GM21390 (cell line): ENCODE measurements around the gene LRCH2.
"Not testable (repeated sequence)": the region's sequence is repeated elsewhere in the genome, so short reads cannot be mapped to it uniquely, and the experiment has no call there.

ENCODE experiments used
- ATAC-seq: cut with Tn5 transposase; IDR thresholded peaks from one replicate; pipeline ENCODE4 v1.9.1; 2021; ENCODE audit not compliant: unreplicated experiment

LRCH2 gene, protein sequence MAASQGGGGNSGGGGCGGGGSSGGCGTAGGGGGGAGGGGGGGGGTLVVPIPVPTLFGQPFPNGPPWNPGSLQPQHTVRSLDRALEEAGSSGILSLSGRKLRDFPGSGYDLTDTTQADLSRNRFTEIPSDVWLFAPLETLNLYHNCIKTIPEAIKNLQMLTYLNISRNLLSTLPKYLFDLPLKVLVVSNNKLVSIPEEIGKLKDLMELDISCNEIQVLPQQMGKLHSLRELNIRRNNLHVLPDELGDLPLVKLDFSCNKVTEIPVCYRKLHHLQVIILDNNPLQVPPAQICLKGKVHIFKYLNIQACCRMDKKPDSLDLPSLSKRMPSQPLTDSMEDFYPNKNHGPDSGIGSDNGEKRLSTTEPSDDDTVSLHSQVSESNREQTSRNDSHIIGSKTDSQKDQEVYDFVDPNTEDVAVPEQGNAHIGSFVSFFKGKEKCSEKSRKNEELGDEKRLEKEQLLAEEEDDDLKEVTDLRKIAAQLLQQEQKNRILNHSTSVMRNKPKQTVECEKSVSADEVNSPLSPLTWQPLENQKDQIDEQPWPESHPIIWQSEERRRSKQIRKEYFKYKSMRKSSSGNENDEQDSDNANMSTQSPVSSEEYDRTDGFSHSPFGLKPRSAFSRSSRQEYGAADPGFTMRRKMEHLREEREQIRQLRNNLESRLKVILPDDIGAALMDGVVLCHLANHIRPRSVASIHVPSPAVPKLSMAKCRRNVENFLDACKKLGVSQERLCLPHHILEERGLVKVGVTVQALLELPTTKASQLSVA

DNA sequence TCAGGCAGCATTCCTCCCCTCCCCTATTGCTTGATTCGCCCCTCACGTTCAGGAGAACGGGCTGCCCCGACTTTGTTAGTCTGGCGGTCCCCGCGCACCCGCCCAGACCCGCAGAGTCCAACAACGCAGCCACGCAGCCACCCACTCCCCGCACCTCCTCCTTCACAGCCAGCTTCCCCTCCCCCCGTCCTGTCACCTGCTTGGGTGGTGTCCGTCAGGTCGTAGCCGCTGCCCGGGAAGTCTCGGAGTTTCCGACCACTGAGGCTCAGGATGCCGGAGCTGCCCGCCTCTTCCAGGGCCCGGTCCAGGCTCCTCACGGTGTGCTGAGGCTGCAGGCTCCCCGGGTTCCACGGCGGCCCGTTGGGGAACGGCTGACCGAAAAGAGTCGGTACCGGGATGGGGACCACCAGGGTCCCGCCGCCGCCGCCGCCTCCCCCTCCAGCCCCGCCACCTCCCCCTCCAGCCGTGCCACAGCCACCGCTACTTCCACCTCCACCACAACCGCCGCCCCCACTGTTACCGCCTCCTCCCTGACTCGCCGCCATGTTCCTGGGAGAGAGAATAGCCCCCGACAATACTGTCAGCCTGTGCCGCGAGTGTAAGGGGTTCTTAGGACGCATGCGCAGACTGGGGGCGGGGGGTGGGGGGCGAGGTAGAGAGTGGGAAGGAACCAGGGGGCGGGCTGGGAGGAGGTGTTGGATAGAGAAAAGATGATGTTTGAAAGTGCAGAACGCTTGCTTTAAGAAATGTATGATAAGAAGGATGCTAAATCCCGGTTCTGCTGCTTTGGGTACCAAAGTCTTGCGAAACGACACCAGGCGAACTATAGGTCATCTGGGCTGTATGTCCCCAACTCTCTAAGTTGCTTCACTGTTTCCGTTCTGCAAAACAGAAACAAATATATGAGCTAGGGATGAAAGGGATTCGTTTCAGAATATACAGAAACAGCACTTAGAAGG is at the start of gene LRCH2:
Gene LRCH2 (minus strand): TSS at position 600 of the 959 bp plus-strand sequence. CDS start 55 bp downstream, at position 545.
- ATAC-seq, result no peak

DNA sequence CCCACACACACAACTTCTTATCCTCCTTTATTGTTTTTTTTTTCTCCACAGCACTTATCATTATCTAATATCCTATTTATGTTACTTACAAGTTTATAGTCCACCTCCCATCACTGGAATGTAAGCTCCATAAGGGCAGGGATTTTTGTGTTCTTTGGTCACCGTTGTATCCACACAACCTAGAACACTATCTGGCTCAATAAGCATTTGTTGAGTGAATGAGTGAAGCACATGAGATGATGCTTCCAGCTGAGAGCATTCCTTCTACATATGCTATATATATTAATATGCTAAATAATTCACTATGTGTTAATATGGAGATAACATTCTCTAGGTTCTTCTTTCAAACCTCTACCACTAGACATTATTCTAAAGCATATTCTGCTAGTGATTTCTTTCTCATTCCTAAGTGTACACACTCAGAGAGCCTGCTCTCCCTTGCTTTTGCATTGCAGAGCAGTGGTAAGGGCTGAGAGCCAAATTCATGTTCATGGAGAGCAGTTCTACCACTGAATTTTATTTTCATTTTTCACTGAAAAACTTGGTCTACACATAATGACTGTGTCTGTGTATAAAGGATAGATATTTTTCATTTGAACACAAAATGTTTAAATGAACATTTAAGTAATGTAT is 35.3 kb upstream of the LRCH2 start:
- ATAC-seq, result no peak

DNA sequence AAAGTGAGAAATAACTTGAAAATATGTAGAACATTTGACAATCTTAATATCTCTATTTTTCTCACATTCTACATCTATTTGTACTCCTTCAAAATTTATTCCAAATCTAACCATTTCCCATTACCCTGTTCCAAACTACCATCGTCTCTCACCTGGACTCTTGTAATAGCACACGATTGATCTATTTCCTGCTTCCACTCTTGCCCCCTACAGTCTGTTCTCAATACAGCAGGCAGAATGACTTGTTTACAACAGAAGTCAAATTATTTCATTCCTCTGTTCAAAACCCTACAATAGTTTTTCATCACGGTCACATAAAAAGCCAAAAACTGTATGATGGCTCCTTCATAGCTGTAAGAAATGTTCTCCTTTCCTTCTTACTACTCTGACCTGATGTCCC is 34.5 kb upstream of the LRCH2 start:
- ATAC-seq, result no peak

DNA sequence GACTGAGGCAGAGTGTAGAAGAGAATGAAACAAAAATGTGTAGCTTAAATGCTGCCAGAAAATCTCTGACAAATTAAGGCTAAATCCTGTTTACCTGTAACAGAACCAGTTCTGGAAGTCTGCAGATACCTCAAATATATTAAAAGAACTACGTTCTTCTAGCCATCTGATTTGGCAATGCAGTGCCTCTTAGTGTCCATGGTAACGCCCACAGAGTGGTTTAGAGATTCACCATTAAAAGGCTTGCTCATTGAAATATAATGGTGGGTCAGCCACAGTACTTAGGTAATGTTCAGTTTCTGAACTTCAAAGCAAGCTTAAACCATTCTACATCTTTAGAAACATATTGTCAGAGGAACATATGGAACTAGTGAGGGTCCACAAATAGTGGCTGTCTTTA is 32.4 kb upstream of the LRCH2 start:
- ATAC-seq, result no peak

DNA sequence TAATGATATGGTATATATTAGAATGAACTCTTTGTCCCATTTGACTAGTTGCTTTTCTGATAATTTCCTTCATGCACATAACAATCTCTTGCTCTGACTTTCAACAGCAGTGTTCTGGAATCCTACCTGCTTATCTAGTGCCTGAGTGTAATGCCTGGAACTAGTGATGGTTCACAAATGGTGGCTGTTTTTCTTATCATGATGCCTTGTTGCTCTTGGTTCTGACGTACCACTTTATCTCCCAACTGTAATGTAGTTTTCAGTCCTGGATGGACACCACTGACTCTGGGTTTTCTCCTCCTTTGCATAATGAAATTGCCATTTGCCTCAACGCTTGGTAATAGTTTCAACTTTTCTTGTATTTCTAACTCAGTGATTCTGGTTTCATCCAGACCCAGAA is 30.1 kb upstream of the LRCH2 start:
- ATAC-seq, result no peak

DNA sequence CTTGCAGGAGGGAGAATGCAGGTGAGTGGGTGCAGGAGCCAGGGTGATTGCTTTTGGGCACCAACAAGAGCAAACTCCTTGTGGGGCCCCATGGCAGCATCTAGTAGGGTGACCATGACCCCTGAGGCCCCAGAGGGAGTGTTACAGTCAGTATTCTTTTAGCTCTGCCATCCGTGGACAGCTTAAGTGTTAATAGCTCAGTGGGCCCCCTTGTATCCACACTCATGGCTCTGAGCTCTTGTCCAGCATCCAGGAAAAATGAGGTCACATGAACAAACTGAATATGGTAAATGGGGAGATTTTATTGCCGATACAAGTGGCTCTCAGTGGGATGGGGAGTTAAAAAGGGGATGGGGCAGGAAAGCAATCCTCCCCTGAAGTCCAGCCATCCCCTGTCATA is 27.3 kb upstream of the LRCH2 start:
- no peak for ATAC-seq

DNA sequence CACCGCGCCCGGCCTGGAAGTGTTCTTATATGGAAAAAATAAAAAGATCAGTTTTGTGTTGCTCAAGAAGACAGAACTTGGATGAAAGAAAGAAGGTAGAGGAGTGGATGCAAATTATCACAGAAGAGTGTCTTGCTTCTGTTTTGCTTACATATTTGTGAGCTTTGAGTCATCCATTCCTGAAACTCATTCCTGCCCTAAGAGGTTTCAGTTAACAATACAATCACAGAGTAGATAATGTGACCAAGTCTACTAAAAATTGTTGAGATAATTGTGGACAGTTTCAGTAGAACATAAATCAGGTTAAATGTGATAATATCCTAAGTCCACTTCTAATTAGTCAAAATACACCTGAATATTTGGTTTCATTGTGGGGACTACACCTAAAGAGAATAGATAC is 26.4 kb upstream of the LRCH2 start:
- ATAC-seq, result no peak

DNA sequence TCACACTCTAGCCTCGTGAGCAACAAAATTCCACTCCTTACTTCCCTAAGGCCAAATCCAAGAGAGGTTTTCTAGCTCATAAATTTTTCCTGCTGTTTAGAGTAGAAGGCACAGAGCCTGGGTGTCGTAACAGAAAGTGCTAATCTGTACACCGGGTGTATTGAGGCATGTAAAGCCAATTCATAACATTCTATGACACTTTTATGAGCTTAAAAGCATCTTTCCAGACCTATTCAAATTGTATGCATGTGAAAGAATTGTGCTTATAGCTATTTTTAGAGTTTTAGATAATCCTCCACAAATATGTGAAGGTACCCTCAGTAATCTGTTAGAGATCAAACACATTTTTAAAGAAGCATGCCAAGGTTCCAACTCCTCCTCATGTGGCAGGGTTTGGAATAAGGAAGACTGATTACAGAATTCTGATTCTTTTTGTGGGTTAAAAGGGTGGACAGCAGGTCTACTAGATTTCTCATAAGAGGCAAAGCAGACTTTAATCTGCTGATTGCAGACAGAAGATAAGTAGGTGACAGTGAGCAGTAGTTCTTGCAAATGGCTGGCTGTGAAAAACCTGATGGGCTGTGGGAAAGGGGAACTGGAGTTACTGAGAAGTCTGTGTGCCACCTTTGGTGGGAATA is 25.5 kb upstream of the LRCH2 start:
- no peak for ATAC-seq

DNA sequence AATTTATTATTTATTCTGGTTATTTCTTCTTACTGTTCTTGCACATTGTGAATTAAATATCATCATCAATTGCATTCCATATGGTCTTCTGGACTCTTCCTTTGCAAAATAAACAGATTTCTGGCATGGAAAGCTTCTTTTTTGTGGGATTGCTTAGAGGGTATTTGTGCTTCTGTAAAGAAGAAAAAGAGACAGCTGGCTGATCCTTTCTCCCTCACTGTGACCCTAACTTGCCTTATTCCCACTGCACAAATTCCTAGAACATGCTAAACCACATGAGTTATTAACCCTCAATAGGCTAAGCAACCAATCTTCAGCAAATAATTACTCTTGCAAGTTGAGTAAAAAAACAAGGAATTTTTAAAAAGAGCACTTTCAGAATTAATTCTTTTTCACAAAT is 23.8 kb upstream of the LRCH2 start:
- ATAC-seq, result no peak

DNA sequence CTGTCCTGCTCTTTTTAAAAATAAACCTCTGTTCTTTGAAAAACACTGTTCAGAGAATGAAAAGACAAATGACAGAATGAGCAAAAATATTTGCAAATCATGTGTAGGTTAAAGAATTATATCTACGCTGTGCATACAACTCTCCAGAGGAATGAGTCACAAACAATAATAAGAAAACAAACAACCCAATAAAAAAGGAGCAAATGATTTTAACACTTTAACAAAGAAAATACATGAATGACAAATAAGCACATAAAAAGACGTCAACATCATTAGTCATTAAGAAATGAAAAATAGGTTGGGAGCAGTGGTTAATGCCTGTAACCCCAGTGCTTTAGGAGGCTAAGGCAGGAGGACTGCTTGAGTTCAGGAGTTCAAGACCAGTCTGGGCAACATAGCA is 21.1 kb upstream of the LRCH2 start:
- ATAC-seq, result no peak

DNA sequence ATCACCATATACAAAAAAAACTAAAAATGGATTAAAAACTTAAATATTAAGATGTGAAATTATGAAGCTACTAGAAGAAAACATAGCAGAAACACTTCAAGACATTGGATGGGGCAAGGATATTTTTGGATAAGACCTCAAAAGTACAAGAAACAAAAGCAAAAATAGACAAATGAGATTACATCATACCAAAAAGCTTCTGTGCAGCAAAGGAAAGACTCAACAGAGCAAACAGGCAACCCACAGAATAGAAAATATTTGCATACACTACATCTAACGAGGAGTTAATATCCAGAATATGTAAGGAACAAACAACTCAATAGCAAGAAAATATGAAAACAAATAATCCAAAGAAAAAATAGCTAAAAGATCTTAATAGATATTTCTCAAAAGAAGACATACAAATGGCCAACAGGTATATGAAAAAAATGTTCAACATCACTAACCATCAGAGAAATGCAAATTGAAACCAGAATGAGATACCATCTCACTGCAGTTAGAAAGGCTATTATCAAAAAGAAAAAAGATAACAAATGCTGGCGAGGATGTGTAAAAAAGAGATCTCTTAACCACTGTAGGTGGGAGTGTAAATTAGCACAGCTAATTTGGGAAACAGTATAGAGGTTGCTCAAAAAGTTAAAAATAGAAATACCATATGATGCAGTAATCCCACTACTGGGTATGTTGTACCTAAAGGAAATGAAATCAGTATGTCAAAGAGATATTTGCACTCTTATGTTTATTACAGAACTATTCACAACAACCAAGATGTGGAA is 17.8 kb upstream of the LRCH2 start:
- ATAC-seq, result no peak

DNA sequence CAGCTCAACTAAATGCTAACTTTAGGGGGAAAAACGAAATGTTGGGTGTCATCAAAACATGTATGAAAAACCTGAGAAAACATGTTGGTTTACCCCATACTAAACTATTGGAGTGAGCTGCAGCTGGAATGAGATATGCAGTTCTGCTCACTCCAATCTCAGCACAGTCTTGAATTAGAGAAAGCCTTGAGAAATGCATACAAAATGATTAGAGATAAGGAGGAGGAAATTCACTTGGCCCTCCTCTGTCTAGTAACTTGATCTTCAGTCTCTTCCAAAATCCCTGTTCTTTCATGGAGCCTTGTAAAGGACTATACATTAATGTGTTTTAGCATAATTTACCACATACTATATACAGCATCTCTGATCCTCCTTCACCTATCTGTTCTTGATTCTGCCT is 3.2 kb upstream of the LRCH2 start:
- no peak for ATAC-seq

DNA sequence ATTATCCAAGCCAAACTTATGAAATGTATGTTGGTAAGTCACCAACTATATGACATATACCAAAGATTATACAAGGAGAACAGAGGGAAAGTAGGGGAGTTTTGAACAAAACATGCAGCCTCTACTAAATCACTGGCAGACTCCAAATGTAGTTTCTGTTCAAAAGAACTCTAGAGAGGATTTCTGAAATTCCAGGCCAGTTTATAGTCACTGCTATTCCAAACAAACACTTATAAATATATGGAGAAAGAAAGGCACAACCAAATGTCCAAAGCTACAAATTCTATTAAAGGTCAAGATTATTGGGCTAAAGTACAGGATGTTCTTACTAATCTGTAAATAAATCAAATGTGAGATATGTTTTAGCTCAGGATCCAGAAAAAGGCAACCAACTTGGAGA is 2.7 kb upstream of the LRCH2 start:
- no peak for ATAC-seq

DNA sequence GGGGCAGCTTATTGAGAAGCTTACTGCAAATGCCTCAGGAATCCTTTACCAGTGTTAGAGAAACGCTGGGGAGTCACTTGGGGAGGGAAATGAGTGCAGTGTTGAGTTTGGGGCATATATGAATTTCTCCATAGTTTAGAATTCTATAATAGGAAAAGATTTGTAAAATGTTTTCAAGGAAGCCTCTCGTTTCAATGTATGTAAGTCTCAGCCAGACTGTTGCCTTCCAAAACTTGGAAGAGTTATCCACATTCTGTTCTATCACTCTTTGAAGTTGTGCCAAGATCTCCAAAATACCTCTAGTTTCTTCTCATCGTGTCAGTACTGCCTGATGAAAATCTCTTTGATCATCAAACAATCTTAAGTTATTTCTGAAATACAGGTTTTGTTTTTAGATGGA is 565 bp upstream of the LRCH2 start:
- no peak for ATAC-seq

DNA sequence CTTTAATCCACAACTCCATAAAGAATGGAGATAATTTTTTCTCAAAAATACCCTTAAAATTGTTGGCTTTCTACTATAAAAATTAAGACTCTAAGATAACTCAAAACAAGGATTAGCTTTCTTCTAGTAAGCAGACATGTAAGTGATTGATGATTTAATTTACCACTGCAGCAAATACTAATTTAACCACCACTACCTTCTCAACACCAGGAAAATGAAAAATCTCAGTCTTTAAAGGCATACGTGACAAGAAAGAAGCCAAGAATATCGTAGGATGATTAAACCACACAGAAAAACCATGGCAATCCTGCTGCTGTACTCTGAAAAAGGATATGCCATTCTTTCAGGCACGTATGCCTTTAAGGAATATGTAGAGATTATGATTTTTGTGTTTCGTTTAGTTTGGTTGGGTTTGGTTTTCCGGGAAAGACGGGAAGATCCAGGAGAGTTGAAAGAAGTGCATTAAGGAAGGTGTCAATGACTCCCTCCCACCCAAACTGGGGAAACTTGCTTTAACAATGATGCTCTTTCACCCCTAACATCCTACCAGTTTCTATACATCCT is 881 bp downstream of the LRCH2 start:
- ATAC-seq, result no peak

DNA sequence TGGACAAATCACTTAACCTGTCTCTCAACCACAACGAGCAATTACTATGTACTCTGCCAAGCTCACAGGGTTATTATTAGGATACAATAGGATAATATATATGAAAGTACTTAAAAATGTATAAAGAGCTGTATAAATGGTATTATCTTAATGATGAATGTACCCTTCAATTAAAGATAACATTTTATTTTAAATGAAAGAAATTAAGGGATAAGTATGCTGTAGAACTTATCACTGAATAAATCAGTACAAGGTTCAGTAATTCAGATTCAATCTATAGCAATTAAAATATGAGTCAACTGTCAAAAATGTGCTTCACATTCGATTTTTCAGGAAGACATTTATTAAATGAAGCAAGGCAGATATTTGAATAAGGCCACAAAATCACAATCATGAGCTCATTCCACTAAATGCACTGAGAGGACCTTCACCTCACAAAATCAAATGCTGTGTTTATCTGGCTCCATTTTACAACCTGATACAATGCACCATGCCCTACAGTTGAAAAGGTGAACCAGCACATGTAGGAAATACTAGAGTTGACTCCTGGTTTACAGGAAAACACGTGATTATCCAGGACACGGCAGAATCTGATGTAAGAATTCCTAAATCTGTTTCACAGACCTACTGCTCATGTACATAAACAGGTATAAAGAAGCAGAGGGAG is 4.4 kb downstream of the LRCH2 start:
- ATAC-seq, result no peak

DNA sequence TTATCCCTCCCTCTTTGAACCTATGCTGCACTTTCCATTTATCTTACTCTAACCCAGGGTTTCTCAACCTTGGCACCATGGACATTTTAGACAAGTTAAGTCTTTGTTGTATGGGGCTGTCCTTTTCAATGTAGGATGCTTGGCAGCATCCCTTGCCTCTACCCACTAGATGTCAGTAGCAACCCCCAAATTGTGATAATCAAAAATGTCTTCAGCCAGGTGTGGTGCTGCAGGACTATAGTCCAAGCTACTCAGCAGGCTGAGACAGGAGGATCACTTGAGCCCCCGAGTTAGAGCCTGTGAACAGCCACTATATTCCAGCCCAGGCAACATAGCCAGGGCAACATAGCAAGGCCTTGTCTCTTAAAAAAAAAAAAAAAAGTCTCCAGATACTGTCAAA is 7.0 kb downstream of the LRCH2 start:
- ATAC-seq, result no peak

DNA sequence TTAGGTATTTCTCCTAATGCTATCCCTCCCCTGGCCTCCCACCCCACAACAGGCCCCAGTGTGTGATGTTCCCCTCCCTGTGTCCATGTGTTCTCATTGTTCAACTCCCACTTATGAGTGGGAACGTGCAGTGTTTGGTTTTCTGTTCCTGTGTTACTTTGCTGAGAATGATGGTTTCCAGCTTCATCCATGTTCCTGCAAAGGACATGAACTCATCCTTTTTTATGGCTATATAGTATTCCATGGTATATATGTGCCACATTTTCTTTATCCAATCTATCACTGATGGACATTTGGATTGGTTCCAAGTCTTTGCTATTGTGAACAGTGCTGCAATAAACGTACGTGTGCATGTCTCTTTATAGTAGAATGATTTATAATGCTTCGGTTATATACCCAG is 16.6 kb downstream of the LRCH2 start:
- not testable (repeated sequence) for ATAC-seq

DNA sequence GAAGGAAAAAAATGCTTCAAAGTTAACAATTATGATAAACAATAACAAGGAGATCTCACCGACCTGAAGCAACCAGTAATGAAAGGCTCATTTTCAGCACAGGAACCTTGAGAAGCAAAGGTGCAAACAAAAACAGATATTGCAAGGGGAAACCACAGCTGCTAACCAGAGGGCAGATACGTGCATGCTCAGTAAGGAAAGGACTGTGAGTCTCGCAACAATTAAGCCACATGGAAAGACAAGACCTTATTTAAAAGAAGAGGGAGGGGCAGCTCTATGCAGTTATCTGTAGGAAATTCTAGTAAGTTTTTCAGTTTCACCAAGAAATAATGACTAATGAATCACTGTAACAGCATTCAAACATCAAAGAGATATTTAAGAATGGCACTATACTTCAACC is 19.3 kb downstream of the LRCH2 start:
- ATAC-seq, result no peak
